Gastroesophageal sphincter (tissue), 3 donors: ENCODE results near the gene MAGI3.
"Not testable (repeated sequence)": the region's sequence is repeated elsewhere in the genome, so short reads cannot be mapped to it uniquely, and the experiment has no call there.

Experiments used
- CTCF ChIP-seq, 4 experiments: fragments of 200-600 bp in 2 of 4; fragments of 450-650 bp in 2 of 4; sonication (generic) in 1 of 4; IDR thresholded peaks; one replicate each; pipeline ENCODE4 v1.5.1; 2017 to 2019; ENCODE audit warnings: antibody characterized with exemption in 4 of 4, mild to moderate bottlenecking in 2 of 4, moderate library complexity in 2 of 4
- EP300 ChIP-seq: sonication (generic); formaldehyde crosslinking; IDR thresholded peaks from one replicate; pipeline ENCODE4 v1.6.1; 2017; ENCODE audit warnings: antibody characterized with exemption, mild to moderate bottlenecking

- TF ChIP-seq EP300; CTCF (IDR thresholded peaks at IDR 0.05): not testable (repeated sequence)
Measured at GRCh38 chr1:113406149-113406548, 15.8 kb downstream of the MAGI3 start.
